HG02938 (cell line): ENCODE results near the gene ENHO.

Experiments
- ATAC-seq: cut with Tn5 transposase; IDR thresholded peaks from one replicate; pipeline ENCODE4 v1.9.1; 2021; ENCODE audit warnings: mild to moderate bottlenecking, moderate library complexity; ENCODE audit not compliant: unreplicated experiment

Gene ENHO

DNA sequence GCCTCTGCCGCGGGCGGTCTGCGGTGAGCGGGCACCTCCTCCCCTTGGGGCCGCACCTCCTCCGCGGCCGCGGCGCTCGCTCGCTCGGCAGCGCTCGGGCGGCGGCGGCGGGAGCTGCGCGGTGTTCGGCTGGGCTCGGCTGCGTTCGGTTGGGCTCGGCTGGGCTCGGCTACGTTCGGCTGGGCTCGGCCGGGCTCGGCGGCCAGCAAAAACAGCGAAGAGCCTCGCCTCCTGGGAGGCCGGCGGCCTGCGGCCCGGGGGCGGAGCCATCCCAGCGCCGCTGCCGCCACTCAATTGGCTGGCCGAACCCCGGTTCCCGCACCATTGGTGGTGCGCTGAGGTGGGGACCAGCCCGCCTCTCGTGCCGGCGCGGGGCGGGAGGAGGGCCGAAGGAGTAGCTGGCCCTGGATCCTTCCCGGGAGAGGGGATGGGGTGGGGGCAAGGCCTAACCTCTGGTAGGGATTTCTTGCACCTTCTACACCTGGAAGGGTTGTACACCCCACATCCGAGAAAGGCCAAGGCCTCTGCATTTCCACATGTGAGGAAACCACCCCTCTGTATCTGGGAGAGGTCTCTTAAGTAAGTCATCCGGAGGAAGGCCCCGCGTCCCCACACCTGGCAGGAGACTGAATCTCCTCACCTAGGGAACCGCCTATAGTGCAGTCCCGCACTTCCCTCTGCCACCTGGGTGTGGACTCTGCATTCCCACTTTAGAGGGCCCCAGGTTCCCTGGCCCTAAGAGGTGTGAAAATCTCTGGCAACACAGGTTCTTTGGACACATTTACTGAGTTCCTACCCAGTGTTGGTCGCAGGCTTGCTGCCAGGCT is at the start of gene ENHO:
ENHO (minus strand) TSS at position 20 of the 827 bp plus-strand sequence. CDS start 1,295 bp downstream, outside the sequence.
- peak; percentile 62 for ATAC-seq

DNA sequence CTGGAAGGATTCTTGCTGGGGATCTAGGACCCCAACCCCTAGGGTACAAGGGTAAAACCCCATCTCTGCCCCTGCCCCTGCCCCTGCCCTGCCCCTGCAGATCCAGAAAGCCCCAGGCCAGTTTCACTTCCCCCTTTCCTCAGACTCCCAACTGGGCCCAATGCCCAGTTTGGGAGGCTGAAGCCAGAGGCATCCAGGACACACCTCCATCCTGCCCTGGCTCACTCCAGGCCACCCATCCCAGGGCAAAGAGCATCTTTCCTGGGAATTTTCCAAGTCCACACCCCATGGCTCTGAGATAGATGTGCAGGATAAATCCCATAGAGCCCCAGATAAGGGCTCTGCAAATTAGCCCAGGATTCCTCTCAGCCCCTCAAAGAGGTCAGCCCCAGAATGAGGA is 49.3 kb upstream of the ENHO start:
- ATAC-seq: no peak

DNA sequence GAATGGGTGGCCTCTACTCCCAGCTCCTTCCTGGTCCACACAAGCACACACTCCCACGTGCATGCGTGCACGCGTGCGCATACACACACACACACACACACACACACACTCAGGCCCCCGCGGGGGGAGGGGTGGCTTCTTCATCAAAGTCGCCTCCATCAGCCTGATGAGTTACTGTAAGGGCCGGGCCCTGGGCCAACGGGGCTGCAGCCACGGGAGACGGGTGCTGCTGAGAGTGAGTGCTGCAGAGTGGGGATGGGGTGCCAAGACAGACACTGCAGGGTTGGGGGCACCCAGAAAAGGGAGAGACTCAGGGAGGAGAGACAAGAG is 48.7 kb upstream of the ENHO start:
- no peak for ATAC-seq

DNA sequence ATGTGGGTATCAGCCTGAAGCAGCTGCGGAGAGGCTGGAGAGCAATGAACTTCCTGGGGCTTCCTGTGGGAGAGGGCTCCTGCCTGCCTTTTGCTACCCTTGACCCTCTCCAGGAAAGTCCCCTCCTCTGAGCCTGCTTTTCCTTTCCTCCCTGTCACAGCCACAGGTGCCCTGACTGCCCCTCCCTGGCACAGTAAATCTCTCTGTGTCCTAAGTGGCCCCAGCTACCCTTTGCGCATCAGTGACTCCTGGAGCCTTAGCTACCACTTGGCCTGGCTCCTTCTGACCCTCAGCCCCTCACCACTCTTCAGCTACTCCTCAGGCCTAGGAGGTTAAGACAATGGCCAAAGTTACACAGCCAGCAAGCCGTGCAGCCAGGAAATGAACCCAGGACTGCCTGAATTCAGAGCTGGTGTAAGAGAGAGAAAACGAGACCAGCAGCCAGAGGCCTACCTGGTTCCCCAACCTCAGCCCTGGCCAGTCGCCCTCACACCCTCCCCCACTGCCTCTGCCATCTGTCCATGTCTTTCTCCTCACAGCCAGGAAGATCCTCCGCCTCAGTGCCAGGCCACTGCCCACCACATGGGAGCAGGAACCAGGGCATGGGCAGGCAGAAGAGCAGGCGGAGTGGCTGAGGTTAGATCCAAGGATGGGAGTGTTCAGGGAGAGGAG is 48.2 kb upstream of the ENHO start:
- no peak for ATAC-seq

DNA sequence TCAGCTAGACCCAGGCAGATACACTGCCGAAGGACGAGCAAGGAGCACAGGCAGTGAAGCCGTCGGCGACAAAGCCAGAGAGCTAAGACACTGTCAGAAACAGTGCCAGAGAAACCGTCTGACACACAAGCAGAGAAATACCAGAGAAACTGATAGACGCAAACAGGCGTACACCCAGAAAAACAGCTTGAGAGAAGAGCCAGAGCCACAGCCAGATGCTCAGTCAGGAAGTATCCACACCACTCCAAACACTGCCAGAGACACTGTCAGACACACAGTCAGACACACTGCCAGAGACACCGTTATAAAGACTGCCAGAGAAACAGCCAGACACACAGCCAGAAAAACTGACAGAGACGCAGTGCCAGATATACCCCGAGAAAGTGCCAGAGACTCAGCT is 47.6 kb upstream of the ENHO start:
- no peak for ATAC-seq

DNA sequence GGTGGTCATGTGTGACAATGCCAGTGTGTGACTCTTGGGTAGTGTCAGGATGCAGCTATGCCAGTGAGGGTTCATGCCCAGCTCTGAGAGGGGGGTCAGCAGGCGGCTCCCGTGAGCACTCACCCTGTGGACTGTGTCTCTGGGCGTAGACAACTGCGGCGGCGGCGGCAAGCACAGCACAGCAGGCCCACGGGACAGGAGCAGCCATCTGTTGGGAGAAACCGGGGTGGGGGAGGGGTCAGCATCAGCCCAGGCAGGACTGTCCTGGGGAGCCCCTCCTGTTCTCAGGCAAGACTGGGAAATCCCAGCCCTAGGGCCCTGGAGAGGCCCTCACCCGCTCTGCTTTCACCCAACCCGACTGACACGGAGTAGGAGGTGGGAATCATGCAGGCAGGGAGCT is 46.0 kb upstream of the ENHO start:
- no peak for ATAC-seq

DNA sequence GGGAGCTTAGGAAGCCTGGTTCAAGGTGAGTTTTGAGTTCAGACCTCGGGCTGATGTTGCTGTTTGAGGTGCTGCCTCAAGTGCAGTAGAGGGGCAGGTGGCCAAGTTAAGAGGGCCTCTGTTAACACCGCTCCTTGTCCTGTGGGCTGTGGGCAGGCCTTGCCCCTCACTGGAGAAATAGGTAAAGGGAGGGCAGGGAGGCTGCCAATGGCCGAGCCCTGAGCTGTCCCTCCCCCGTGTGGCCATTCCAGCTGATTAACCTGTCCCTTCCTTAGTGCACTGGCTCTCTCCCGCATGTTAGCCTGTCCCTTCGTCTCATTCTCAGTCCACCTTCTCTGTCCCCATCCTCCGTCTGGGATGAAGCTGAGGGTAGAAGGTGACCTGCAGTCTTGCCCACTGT is 45.3 kb upstream of the ENHO start:
- ATAC-seq: no peak

DNA sequence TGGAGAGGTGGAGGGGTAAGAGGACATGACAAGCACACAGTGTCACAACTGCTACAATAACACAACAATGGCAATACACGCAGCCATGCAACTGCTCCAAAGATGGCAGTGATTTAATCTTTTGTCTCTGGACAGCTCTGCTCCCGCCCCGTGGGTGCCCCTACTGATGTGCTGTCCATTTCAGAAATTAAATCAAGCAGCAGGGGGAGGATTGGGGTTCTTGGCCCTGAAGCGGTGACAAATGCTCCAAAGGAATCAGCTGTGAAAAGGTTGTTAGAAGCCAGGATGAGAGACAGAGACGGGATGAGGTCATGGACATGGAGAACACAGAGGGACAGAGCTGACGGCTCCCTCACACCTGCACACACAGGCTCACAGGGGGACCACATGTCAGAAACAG is 44.2 kb upstream of the ENHO start:
- no peak for ATAC-seq

DNA sequence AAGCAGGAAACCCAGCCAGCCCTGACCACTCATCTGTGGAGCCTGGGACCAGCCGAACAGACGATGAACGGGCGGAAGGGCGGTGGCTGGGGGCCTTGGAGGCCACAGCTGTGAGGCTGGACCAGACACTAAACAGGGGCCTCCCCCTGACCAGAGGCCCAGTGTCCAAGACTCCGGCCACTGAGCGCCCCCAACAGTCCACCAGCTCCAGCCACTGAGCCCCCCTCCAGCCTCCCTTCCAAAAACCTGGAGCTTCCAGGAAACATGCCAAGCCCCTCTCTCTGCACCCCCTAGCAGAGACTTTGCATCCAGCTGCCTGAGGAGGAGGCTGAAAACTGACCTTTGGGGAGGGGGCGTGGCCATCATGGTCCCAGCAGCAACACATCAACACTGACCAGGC is 43.5 kb upstream of the ENHO start:
- ATAC-seq: no peak

DNA sequence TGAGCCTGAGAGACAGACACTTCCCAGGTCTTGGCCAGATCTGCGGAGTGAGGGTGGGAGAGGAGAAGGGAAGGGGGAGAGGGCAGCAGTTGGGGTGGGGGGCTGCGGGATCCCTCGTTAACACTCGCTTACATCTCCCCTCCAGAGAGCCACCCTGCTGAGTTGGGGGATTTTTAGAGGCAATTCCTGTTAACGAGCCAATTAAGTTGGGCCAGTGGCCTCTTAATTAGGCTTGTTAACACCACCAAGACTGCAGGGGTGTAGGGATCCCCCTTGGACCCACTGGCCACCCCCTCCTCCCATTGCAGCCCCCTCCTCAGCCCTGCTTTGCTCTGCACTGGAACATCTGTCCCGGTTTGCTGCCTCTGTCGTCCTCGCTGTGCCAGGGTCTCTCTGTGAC is 43.1 kb upstream of the ENHO start:
- no peak for ATAC-seq

DNA sequence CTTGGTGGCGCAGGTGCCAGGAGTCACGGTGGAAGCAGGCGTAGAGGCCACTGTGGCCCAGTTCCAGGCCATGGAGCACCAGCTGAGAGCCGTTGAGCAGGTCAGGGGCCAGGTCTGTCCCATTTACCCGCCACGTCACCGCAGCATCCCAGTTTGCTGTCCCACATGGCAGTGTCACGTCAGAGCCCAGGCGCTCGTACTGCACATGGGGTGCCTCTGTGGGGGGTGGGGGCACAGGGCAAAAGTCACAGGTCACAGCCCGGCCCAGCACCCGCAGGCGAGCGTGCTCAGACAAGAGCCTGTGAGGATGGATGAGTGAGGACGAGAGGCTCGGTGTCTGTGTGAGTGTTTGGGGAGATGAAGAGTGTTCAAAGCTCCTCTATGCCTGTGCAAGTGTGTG is 41.8 kb upstream of the ENHO start:
- no peak for ATAC-seq

DNA sequence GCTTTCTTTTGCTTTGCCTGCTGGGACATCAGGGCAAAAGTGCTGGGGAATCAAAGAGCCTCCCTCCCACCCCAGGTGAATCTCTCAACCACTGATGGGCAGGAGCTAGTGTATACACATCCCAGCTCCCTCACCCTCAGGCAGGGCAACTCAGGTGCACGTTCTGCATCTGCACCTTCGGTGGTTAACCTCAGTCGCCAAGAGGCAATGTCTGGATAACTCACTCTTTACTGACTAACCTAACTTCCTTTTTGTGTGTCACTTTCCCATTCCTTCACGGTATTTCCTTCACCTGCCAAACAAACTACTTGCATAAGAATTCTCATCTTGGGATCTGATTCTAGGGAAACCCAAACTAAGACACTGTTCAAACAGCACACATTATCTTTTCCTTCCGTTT is 40.5 kb upstream of the ENHO start:
- no peak for ATAC-seq

DNA sequence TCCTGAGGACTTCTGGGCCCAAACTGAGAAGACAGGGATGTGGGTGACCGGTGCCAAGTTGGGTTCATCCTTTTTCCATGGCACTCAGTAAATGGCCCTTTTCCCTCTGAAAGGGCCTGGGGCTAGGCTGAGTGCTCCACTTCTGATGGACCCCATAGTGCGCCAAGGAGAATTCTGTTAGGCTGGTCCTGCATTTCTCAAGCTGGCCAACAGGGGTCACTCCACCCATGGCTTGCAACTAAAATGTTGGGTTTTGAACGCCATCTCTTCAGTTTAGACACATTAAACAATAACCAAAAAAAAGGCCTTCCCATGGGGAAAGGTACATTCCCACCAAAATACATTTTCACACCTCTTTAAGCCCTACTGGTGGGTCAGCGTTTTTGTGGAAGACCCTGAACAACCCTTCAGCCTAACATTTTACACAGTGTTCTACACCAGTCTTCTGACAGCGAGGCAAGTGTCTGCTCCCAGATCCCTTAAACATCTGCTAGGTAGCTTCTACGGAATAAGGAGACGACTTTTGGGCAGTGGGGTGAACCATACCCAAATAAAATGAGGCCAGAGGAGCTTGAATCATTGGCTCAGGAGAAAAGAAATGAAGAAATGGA is 39.5 kb upstream of the ENHO start:
- no peak for ATAC-seq

DNA sequence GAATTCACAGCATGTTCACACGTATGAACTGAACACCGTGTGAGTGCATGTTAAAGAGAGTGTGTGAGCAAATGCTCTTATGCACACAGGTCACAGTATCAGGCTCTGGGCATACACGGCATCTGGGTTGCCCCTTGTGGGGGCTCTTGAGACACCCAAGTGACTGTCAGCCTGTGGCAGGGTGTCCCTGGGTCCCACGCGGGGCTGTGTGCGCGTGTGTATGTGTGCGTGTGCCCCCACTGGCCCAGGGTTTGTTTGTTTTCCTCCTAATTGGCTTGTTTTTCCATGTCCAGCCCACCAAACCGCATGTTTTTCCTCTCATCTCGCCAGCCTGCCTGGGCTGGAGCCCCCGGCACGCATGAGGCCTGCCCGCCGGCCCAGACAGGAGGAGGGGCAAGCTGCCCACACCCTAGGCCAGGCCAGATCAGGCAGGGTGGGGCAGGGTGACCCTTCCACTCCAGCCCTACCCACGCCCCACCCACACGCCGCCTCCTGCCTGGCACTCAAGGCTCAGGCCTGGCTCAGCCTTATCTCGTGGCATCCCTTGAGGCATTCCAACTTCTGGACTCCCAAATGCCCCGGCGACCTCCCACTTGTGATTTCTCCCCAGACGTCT is 37.9 kb upstream of the ENHO start:
- no peak for ATAC-seq

DNA sequence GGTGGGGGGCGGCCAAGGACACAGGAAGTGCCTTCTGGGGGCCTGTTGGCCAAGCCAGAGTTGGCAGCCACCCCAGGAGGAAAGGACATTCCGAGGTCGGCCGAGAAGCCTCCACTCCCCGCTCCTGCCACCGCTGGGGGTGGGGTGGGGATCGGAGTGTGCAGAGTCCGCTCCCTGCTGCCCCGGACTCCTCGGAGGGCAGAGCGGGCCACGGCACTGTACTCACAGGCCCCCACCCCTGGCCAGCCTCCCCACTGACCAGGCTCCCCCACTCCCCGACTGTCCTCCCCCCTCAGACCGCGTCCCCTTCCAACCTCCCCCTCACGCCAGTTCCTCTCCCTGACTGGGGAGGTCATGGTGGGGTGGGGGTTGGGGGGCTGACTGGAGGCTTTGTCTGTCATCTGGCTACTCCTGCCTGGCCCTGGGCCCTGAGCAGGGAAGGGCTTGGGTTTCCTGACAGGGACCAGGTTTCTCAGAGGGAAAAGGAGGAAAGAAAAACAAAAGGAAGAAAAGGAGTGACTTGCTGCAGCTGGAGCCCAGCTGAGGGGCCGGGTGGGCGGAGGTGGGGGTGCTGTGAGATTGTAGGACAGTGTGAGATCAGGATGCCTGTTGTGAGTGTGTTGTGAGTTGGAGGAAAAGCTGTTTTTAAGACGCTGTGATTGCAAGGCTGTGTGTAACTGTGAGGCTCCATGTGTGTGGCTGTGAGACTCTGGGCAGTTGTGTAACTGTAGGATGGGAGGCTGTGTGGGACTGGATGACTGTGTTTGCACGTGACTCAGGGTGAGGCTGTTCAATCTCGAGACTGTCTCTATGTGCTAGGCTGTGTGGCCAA is 37.0 kb upstream of the ENHO start:
- ATAC-seq: no peak

DNA sequence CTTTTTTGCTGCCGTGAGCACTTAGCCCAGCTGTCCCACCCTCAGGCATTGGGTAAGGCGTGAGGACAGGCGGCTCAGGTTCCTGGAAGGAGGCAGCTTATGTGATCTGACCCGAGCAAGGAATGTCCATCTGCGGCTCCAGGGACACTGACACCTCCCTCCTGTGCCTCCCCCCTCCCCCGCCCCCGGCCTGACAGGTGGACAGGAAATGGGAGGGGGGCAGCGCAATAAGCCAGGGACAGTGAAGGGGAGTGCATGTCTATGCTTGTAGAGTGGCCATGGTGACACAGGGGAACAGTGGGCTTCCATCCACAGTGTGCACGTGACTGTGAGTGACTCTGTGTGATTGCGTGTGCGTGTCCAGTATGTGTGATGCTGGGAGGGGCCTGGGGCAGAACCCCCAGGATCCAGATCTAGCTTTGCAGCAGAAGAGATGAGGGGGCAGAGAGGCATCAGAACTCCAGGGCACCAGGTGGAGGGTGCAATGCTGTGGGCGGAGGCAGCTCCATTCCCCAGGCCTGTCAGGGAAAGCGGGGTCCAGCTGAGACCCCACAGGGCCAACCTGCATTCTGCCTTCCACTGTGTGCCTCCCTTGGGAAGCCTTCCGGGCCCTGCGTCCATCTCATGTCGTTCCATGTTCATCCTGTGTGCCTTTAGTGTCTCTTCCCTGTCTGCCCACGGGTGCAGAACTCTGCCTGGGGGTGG is 36.3 kb upstream of the ENHO start:
- ATAC-seq: no peak

DNA sequence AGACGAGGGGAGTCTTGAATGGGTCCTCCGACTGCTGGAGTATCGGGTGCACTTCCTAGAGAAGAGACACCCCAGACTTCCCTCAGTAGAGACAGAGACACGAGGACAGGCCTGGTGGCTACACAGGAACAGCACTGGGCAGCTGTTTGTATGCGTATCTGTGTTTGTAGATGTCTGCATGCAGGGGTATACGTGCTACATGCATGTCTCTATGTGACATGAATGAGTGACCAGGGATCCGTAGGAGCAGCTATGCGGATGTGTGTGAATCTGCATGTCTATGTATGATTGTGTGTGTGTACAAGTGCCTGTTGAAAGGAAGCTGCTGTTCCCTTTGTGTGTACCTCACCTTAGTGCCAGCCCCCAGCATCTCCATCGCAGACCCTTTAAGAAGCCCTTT is 35.6 kb upstream of the ENHO start:
- no peak for ATAC-seq

DNA sequence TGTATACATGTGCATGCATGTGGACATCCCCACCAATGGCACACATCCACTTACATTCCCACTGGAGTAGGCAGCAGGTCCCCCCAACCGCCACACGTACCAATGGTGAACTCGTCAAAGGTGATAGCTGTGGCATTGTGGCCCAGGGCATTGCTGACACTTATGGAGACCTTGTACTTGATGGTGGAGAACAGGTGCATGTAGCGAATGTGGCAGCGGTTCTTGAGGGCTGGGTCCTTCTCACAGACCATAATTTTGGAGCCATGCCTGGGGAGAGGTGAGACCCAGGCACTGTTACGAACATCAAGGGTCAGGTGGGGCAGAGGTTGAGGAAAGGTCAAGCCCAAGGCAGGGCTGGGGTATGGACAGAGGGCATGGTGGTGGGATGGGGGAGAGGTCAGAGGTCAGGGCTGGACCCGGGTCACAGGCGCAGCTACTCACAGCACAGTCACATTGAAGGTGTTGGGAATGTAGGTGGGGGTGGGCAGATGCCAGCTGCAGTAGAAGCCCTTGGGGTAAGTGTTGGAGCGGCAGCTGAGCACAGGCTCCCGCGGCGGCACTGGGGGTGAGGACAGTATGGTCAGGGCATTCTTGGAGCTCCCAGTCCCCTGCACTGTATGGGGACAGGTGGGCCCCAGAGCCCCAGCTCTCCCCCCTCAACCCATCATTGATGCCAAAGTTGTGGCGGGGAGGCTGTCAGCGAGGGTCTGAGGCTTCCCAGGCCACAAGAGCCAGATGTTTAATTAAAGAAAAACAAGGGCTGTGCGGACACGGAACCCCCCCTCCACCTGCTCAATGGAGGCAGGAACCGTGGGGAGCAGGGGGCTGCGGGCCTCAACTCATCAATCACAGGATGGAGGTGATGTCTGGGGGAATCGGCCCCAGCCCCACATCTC is 34.9 kb upstream of the ENHO start:
- no peak for ATAC-seq

DNA sequence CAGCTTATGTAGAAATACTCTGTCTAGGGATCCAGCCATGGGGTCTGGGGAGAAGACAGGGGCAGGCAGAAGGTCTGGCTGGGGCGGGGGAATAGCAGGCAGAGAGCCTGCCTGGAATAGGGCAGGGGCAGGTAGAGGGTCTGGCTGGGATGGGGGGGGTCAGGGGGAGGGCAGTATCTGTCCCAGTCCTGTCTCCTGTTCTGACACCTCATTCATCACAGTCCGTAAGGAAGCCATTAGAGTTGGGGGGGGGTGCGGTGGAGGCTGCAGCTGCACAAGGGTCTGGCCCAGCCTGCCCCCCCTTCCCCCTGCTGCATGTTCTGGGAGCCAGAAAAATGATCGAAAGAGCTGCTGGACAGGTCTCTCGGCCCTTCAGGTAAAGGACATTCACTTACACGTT is 34.2 kb upstream of the ENHO start:
- ATAC-seq: no peak
